Smooth muscle cell (in vitro differentiated cells): Measurements from ENCODE around the gene TSPAN12. TPM values are rescaled to one million over a fixed set of nuclear protein-coding genes. Genes with fewer than 3 reads are reported as not detected.
"Not testable (repeated sequence)": the region's sequence is repeated elsewhere in the genome, so short reads cannot be mapped to it uniquely, and the experiment has no call there.

ENCODE experiments used
- DNase-seq: peaks from one replicate; lab custom pipeline; 2025; ENCODE audit not compliant: unreplicated experiment; lab: John Stamatoyannopoulos, UW
- H2AFZ ChIP-seq: fragments of 200-600 bp; sonication (generic); 2 replicates; pipeline ENCODE4 v1.6.0; 2016; ENCODE audit warnings: antibody characterized with exemption, low read depth, mild to moderate bottlenecking
- H3F3A ChIP-seq: fragments of 200-600 bp; sonication (generic); 2 replicates; pipeline ENCODE4 v1.6.0; 2017; ENCODE audit warnings: antibody characterized with exemption, low read depth
- H3K27ac ChIP-seq: fragments of 200-600 bp; sonication (generic); 2 replicates; pipeline ENCODE4 v1.5.1; 2016; ENCODE audit warnings: low read depth, mild to moderate bottlenecking
- H3K27me3 ChIP-seq: fragments of 200-600 bp; sonication (generic); 2 replicates; pipeline ENCODE4 v1.6.1; 2016; ENCODE audit warnings: low read depth, mild to moderate bottlenecking
- H3K36me3 ChIP-seq: fragments of 200-600 bp; sonication (generic); 2 replicates; pipeline ENCODE4 v1.5.1; 2016; ENCODE audit warnings: low read depth
- H3K4me1 ChIP-seq: fragments of 200-600 bp; sonication (generic); 2 replicates; pipeline ENCODE4 v1.5.1; 2016; ENCODE audit warnings: low read depth
- H3K4me2 ChIP-seq: fragments of 200-600 bp; sonication (generic); 2 replicates; pipeline ENCODE4 v1.6.0; 2016; ENCODE audit warnings: mild to moderate bottlenecking
- H3K4me3 ChIP-seq: fragments of 200-600 bp; sonication (generic); 2 replicates; pipeline ENCODE4 v1.5.1; 2016; ENCODE audit warnings: mild to moderate bottlenecking
- H3K79me2 ChIP-seq: fragments of 200-600 bp; sonication (generic); 2 replicates; pipeline ENCODE4 v1.6.0; 2016; ENCODE audit warnings: low read depth, mild to moderate bottlenecking
- H3K9ac ChIP-seq: fragments of 200-600 bp; sonication (generic); 2 replicates; pipeline ENCODE4 v1.6.0; 2016; ENCODE audit warnings: low read depth
- H3K9me3 ChIP-seq: fragments of 200-600 bp; sonication (generic); replicated peaks from 2 replicates; pipeline ENCODE4 v1.5.1; 2016; ENCODE audit warnings: low read depth
- H4K20me1 ChIP-seq: fragments of 200-600 bp; sonication (generic); 2 replicates; pipeline ENCODE4 v1.6.0; 2016; ENCODE audit warnings: low read depth
- CTCF ChIP-seq: fragments of 200-600 bp; sonication (generic); IDR thresholded peaks from 2 replicates; pipeline ENCODE4 v1.5.1; 2017; ENCODE audit warnings: borderline replicate concordance, mild to moderate bottlenecking, antibody characterized with exemption; ENCODE audit not compliant: insufficient read depth, poor library complexity, severe bottlenecking
- WGBS: methylation state at CpG from one replicate; pipeline ENCODE4 v1.1.7; 2016; ENCODE audit warnings: low lambda C conversion rate; 5-methylcytosine and 5-hydroxymethylcytosine counted together
- polyA plus RNA-seq: library from polyadenylated mRNA; unstranded; fragments of >200 nt; fragmentation: Nextera tagmentation; extraction: Ambion mirVana; gene quantifications from 2 replicates; pipeline ENCODE4 v1.2.1, GENCODE V29; 2016
- total RNA-seq: library from RNA; depleted of rRNA; stranded (reverse); fragments of >200 nt; gene quantifications from 2 replicates; pipeline ENCODE4 v1.2.3, GENCODE V29; 2014

TSPAN12 gene
- total and polyA plus RNA-seq, 2 experiments from 2014 or later: 3.7 to 5.8 TPM

GRCh38 chr7:120783721-120784120 is 74.2 kb downstream of the TSPAN12 start:
- no peak for TF ChIP-seq CTCF
- WGBS: 64% methylated on average over 5 of the region's 5 CpGs
- no peaks in the 10 kb centered on the region for H3K79me2 ChIP-seq
- H3K4me1 ChIP-seq: no peaks in the 10 kb centered on the region
- no peak overlapping the region for H3K4me3 ChIP-seq
- H3K9ac ChIP-seq: no peak overlapping the region
- H2AFZ ChIP-seq: no peak overlapping the region
- no peak for DNase-seq
- H3K36me3 ChIP-seq: no peaks in the 10 kb centered on the region
- H3F3A ChIP-seq: no peaks in the 10 kb centered on the region
- no peaks in the 10 kb centered on the region for H4K20me1 ChIP-seq
- H3K27ac ChIP-seq: no peak overlapping the region
- H3K4me2 ChIP-seq: no peak overlapping the region
- H3K27me3 ChIP-seq: no peaks in the 10 kb centered on the region
- no peaks in the 10 kb centered on the region for H3K9me3 ChIP-seq

GRCh38 chr7:120783273-120783672 is 74.7 kb downstream of the TSPAN12 start:
- no peak overlapping the region for H3K4me3 ChIP-seq
- no peak overlapping the region for H3K27ac ChIP-seq
- H3K9ac ChIP-seq: no peak overlapping the region
- no peak overlapping the region for H2AFZ ChIP-seq
- H3K27me3 ChIP-seq: no peaks in the 10 kb centered on the region
- no peak for TF ChIP-seq CTCF
- H3F3A ChIP-seq: no peaks in the 10 kb centered on the region
- 90% methylated on average over 6 of the region's 6 CpGs for WGBS
- no peak overlapping the region for H3K4me2 ChIP-seq
- H3K36me3 ChIP-seq: no peaks in the 10 kb centered on the region
- no peak for DNase-seq
- H4K20me1 ChIP-seq: no peaks in the 10 kb centered on the region
- no peaks in the 10 kb centered on the region for H3K79me2 ChIP-seq
- no peaks in the 10 kb centered on the region for H3K9me3 ChIP-seq
- H3K4me1 ChIP-seq: no peaks in the 10 kb centered on the region

GRCh38 chr7:120781924-120782323 is 76.0 kb downstream of the TSPAN12 start:
- not testable (repeated sequence) for H3K27me3 ChIP-seq, H3K36me3 ChIP-seq, H4K20me1 ChIP-seq, DNase-seq, H3K27ac ChIP-seq, H3K4me1 ChIP-seq, H3K9me3 ChIP-seq, H2AFZ ChIP-seq, H3F3A ChIP-seq, H3K4me3 ChIP-seq, H3K4me2 ChIP-seq, H3K9ac ChIP-seq, H3K79me2 ChIP-seq
- 98% methylated on average over 10 of the region's 10 CpGs for WGBS

GRCh38 chr7:120780938-120781337 is 77.0 kb downstream of the TSPAN12 start:
- Histone ChIP-seq H3K9me3 (no peaks in the 10 kb centered on the region), H3K79me2 (no peaks in the 10 kb centered on the region), H3K4me2 (no peak overlapping the region), H3K27me3 (no peaks in the 10 kb centered on the region), H3K27ac (no peak overlapping the region), H4K20me1 (no peaks in the 10 kb centered on the region), H3K36me3 (no peaks in the 10 kb centered on the region), H3F3A (no peaks in the 10 kb centered on the region), H2AFZ (no peak overlapping the region), H3K9ac (no peak overlapping the region), H3K4me1 (no peaks in the 10 kb centered on the region), H3K4me3 (no peak overlapping the region)
- TF ChIP-seq CTCF: no peak
- no peak for DNase-seq
- WGBS: 74% methylated on average over 6 of the region's 6 CpGs

- DNase-seq, H2AFZ ChIP-seq, H3K27me3 ChIP-seq, H3F3A ChIP-seq, H3K4me1 ChIP-seq, H3K36me3 ChIP-seq, H4K20me1 ChIP-seq, H3K9ac ChIP-seq, H3K4me2 ChIP-seq, H3K27ac ChIP-seq, H3K4me3 ChIP-seq, H3K9me3 ChIP-seq, H3K79me2 ChIP-seq: not testable (repeated sequence)
- 82% methylated on average over 7 of the region's 7 CpGs for WGBS
Observed at GRCh38 chr7:120780451-120780850, 77.5 kb downstream of the TSPAN12 start.

- H3K4me2 ChIP-seq, H3K27ac ChIP-seq, H3F3A ChIP-seq, DNase-seq, H3K79me2 ChIP-seq, H2AFZ ChIP-seq, H3K4me1 ChIP-seq, H4K20me1 ChIP-seq, H3K9me3 ChIP-seq, H3K4me3 ChIP-seq, H3K27me3 ChIP-seq, H3K36me3 ChIP-seq, H3K9ac ChIP-seq: not testable (repeated sequence)
- 87% methylated on average over 8 of the region's 8 CpGs for WGBS
Observed at GRCh38 chr7:120779078-120779477, 78.9 kb downstream of the TSPAN12 start.
